ENCODE results near the gene ZNF385C. TPM values are rescaled to one million over a fixed set of nuclear protein-coding genes. Genes with fewer than 3 reads are reported as not detected.
A peak's percentile ranks its signal among the peaks of the same experiment; 100 is the strongest.

The ZNF385C gene
- total RNA-seq, 4 donors from 2014 or later: not detected

DNA sequence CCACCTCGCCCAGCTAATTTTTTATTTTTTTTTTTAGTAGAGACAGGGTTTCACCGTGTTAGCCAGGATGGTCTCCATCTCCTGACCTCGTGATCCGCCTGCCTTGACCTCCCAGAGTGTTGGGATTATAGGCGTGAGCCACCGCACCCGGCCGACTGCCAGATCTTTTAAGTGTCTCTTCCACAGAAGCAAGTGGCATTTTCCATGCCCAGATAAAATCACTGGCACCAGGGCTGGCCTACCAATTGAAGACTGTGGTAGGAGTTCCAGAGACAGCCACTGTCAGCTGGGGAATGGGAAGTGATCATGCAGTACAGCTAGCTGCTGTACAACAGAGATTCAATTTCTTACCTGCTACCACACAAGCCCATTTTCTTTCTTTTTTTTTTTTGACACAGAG is 113.8 kb downstream of the ZNF385C start:
- Histone ChIP-seq H3K4me1 (no peaks in the 10 kb centered on the region), H3K36me3 (peaks cover 0 to 99% of the 10 kb centered on the region in 2 donors), H3K27me3 (no peaks in the 10 kb centered on the region), H3K4me3 (no peak overlapping the region), H3K27ac (no peak overlapping the region), H3K9me3 (no peaks in the 10 kb centered on the region)
- WGBS, 2 donors (ENCODE audit: low coverage in 1 of 2): 78% methylated on average over 1 of the region's 8 CpGs; no CpG with 5 or more reads in 1 of the 2 donors
- no peak for ATAC-seq
- TF ChIP-seq CTCF (IDR thresholded peaks at IDR 0.05) (no peak), POLR2A (IDR thresholded peaks at IDR 0.05) (no peak), EP300 (IDR thresholded peaks at IDR 0.05) (no peak), POLR2AphosphoS5 (IDR thresholded peaks at IDR 0.05) (no peak)

- TF ChIP-seq EP300 (IDR thresholded peaks at IDR 0.05) (no peak), POLR2A (IDR thresholded peaks at IDR 0.05) (no peak), CTCF (IDR thresholded peaks at IDR 0.05) (no peak), POLR2AphosphoS5 (IDR thresholded peaks at IDR 0.05) (no peak)
- Histone ChIP-seq H3K36me3 (peaks cover 0 to 98% of the 10 kb centered on the region in 2 donors), H3K9me3 (no peaks in the 10 kb centered on the region), H3K27me3 (no peaks in the 10 kb centered on the region), H3K4me3 (no peak overlapping the region), H3K27ac (peak overlapping the region in 1 of 4 donors; percentile 17), H3K4me1 (peaks cover 0 to under 1% (median 0%) of the 10 kb centered on the region in 3 donors)
- WGBS, 2 donors (ENCODE audit: low coverage in 1 of 2): 55 to 87% methylated on average over 6 to 13 of the region's 14 CpGs
- ATAC-seq: no peak
Measured at GRCh38 chr17:41982026-41982760, 116.1 kb downstream of the ZNF385C start.

DNA sequence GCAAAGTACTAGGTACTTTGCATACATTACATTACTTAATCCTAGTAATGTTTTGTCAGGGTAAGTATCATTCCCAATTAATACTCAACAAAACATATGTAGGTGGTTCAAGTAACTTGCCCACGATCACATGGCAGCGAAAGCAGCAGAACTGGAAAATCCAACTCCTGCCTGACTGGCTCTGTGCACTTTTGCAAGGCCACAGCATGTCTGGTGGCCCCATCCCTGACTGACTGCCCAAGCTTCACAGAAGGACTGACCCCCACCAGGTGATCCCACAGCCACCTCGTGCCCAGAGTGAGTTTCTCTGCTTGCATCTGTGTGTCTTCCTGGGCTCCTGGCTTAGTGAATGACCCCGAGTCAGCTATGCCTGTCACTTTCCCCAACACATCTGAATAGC is 120.3 kb downstream of the ZNF385C start:
- H3K4me3 ChIP-seq: no peak overlapping the region
- ATAC-seq: no peak
- peaks cover 0 to 41% (median 14%) of the 10 kb centered on the region in 3 donors for H3K4me1 ChIP-seq
- no peaks in the 10 kb centered on the region for H3K9me3 ChIP-seq
- H3K27me3 ChIP-seq: no peaks in the 10 kb centered on the region
- 83 to 94% methylated on average over 3 to 4 of the region's 4 CpGs for WGBS, 2 donors (ENCODE audit: low coverage in 1 of 2)
- H3K27ac ChIP-seq: peak overlapping the region in 1 of 4 donors; percentile 19
- no peak for TF ChIP-seq EP300 (IDR thresholded peaks at IDR 0.05)
- TF ChIP-seq POLR2A (IDR thresholded peaks at IDR 0.05): no peak
- TF ChIP-seq POLR2AphosphoS5 (IDR thresholded peaks at IDR 0.05): no peak
- TF ChIP-seq CTCF (IDR thresholded peaks at IDR 0.05): no peak
- H3K36me3 ChIP-seq: peaks cover 0 to 98% of the 10 kb centered on the region in 2 donors

GRCh38 chr17:41976142-41976768 is 122.0 kb downstream of the ZNF385C start:
- H3K9me3 ChIP-seq: no peaks in the 10 kb centered on the region
- no peak for TF ChIP-seq CTCF (IDR thresholded peaks at IDR 0.05)
- TF ChIP-seq POLR2AphosphoS5 (IDR thresholded peaks at IDR 0.05): no peak
- TF ChIP-seq POLR2A (IDR thresholded peaks at IDR 0.05): no peak
- TF ChIP-seq EP300 (IDR thresholded peaks at IDR 0.05): no peak
- peak overlapping the region; percentile 6 to 74 (median 71) for H3K27ac ChIP-seq
- peak; percentile 62 for ATAC-seq
- 35 to 38% methylated on average over 3 to 7 of the region's 11 CpGs for WGBS, 2 donors (ENCODE audit: low coverage in 1 of 2)
- peak overlapping the region in 1 of 2 donors; percentile 19 for H3K4me3 ChIP-seq
- no peaks in the 10 kb centered on the region for H3K27me3 ChIP-seq
- H3K4me1 ChIP-seq: peaks cover 0 to 57% (median 15%) of the 10 kb centered on the region in 3 donors
- H3K36me3 ChIP-seq: peaks cover 0 to 98% of the 10 kb centered on the region in 2 donors

Other genes starting within 250 kb of the ZNF385C start
- 10 to 100 TPM; 17.5 to 32.7 (median 22.7) TPM for gene KLHL11, start 233.1 kb downstream of the ZNF385C start, total RNA-seq
- 10 to 100 TPM; 40.8 to 84.0 (median 61.6) TPM for gene ACLY, start 179.5 kb downstream of the ZNF385C start, total RNA-seq
- 1 to 10 TPM in 1 of 4 donors, under 1 TPM in 3; 0.19 to 2.2 (median 0.60) TPM for gene ODAD4, start 167.9 kb downstream of the ZNF385C start, total RNA-seq
- 10 to 100 TPM; 56.7 to 97.9 (median 64.7) TPM for gene CNP, start 131.7 kb downstream of the ZNF385C start, total RNA-seq
- gene DNAJC7, start 81.0 kb downstream of the ZNF385C start, total RNA-seq: 10 to 100 TPM; 41.9 to 59.6 (median 54.4) TPM
- 10 to 100 TPM; 40.1 to 72.3 (median 52.8) TPM for gene NKIRAS2, start 78.4 kb downstream of the ZNF385C start, total RNA-seq
- gene C17orf113, start 47.9 kb downstream of the ZNF385C start, total RNA-seq: 1 to 10 TPM in 1 of 4 donors, under 1 TPM in 3; 0.27 to 1.4 (median 0.58) TPM
- gene DHX58, start 14.2 kb upstream of the ZNF385C start, total RNA-seq: 10 to 100 TPM; 11.3 to 21.3 (median 13.9) TPM
- 10 to 100 TPM; 10.3 to 51.2 (median 19.3) TPM for gene KAT2A, start 22.9 kb upstream of the ZNF385C start, total RNA-seq
- gene HSPB9, start 24.3 kb upstream of the ZNF385C start, total RNA-seq: not detected
- gene RAB5C, start 56.5 kb upstream of the ZNF385C start, total RNA-seq: 100 to 1,000 TPM in 3 of 4 donors, 10 to 100 TPM in 1; 91.7 to 122 (median 108) TPM
- under 1 TPM in 3 of 4 donors, not detected in 1; 0.16 to 0.27 (median 0.17) TPM for gene KCNH4, start 82.7 kb upstream of the ZNF385C start, total RNA-seq
- not detected for gene HCRT, start 87.0 kb upstream of the ZNF385C start, total RNA-seq
- gene GHDC, start 96.0 kb upstream of the ZNF385C start, total RNA-seq: 10 to 100 TPM; 18.8 to 30.8 (median 21.8) TPM
- 10 to 100 TPM; 73.3 to 98.3 (median 95.6) TPM for gene STAT5B, start 177.9 kb upstream of the ZNF385C start, total RNA-seq
- 10 to 100 TPM; 61.8 to 80.8 (median 71.4) TPM for gene STAT5A, start 190.0 kb upstream of the ZNF385C start, total RNA-seq